ENCODE measurements around the gene RAD50. TPM values are rescaled to one million over a fixed set of nuclear protein-coding genes. Genes with fewer than 3 reads are reported as not detected.

RAD50 gene
- total and polyA plus RNA-seq, 2 of the 4 experiments (the other 2 are of a cell fraction), result 5.2 to 6.2 TPM

GRCh38 chr5:132607095-132607494 is 50.3 kb downstream of the RAD50 start:
- TF ChIP-seq CTCF (conservative IDR thresholded peaks at IDR 0.05; ENCODE audit: low read depth, low read length) (no peak), SMC3 (IDR thresholded peaks at IDR 0.05; ENCODE audit: low read depth, low read length) (no peak), ELK1 (IDR thresholded peaks at IDR 0.05; ENCODE audit: borderline replicate concordance, low read depth, low read length) (no peak), MXI1 (IDR thresholded peaks at IDR 0.05; ENCODE audit: borderline replicate concordance, low read depth, low read length) (no peak), RAD21 (IDR thresholded peaks at IDR 0.05; ENCODE audit: low read length) (no peak), MAFK (IDR thresholded peaks at IDR 0.05; ENCODE audit: low read depth, low read length) (no peak), POLR2A (IDR thresholded peaks at IDR 0.05; ENCODE audit: low read depth, low read length) (no peak), RCOR1 (IDR thresholded peaks at IDR 0.05; ENCODE audit: insufficient replicate concordance, low read length) (no peak), CEBPB (IDR thresholded peaks at IDR 0.05; ENCODE audit: low read depth, low read length) (no peak), USF2 (IDR thresholded peaks at IDR 0.05; ENCODE audit: low read depth, low read length) (no peak), MAZ (IDR thresholded peaks at IDR 0.05; ENCODE audit: borderline replicate concordance, low read depth, low read length) (no peak)
- POLR2A ChIA-PET (ENCODE audit: unreplicated experiment), result no interaction called here
- no peak for DNase-seq

More at GRCh38 chr5:132607095-132607494, 50.3 kb downstream of the RAD50 start:
- Histone ChIP-seq H2BK15ac (ENCODE audit: low read depth, low read length) (no peak overlapping the region), H3K36me3 (ENCODE audit: control insufficient read depth, insufficient read depth, low read length) (peaks cover 17% of the 10 kb centered on the region), H2AK5ac (ENCODE audit: low read depth, low read length) (no peak overlapping the region), H2AFZ (replicated peaks; ENCODE audit: low read length, poor library complexity) (no peak overlapping the region), H3K18ac (ENCODE audit: low read depth, low read length) (no peak overlapping the region), H3K9me3 (ENCODE audit: control insufficient read depth, insufficient read depth, low read length) (no peaks in the 10 kb centered on the region), H3K4me3 (ENCODE audit: insufficient read depth, low read depth, low read length) (no peak overlapping the region), H3K14ac (replicated peaks; ENCODE audit: low read depth, low read length) (no peak overlapping the region), H3K27ac (ENCODE audit: insufficient read depth, low read length) (no peak overlapping the region), H2BK5ac (ENCODE audit: low read depth, low read length, poor library complexity, severe bottlenecking) (no peak overlapping the region), H3K9ac (ENCODE audit: low read depth, low read length) (no peak overlapping the region), H2BK120ac (ENCODE audit: low read depth, low read length) (no peak overlapping the region), H4K5ac (ENCODE audit: low read depth, low read length) (no peak overlapping the region), H4K20me1 (ENCODE audit: insufficient read depth, low read length) (no peaks in the 10 kb centered on the region), H3K4ac (ENCODE audit: low read depth, low read length) (no peak overlapping the region), H3K23ac (ENCODE audit: low read depth, low read length) (no peak overlapping the region), H3K4me2 (ENCODE audit: low read depth, low read length) (no peak overlapping the region), H3K4me1 (ENCODE audit: control insufficient read depth, insufficient read depth, low read length) (no peaks in the 10 kb centered on the region), H3K27me3 (ENCODE audit: control insufficient read depth, insufficient read depth, low read length) (no peaks in the 10 kb centered on the region), H4K8ac (ENCODE audit: low read depth in 2 of 2, low read length in 2 of 2) (no peak overlapping the region), H3K56ac (ENCODE audit: extremely low read depth, insufficient read depth, low read length) (no peak overlapping the region), H3K79me1 (ENCODE audit: low read depth in 1 of 2, low read length in 2 of 2) (no peaks in the 10 kb centered on the region), H2BK20ac (ENCODE audit: low read depth, low read length) (no peak overlapping the region), H3K9me1 (ENCODE audit: insufficient read depth, low read length) (no peaks in the 10 kb centered on the region), H2AK9ac (replicated peaks; ENCODE audit: low read depth, low read length, poor library complexity) (no peak overlapping the region), H4K91ac (ENCODE audit: insufficient read depth, low read depth, low read length) (no peak overlapping the region)
- BruUV-seq (replicated peaks), result no TSS peak
- intact Hi-C loops (cut with micrococcal nuclease) (no loop called here), in situ Hi-C loops (cut with MboI; ENCODE audit: low sequenced_read_pairs) (no loop called here), dilution Hi-C loops (cut with HindIII; ENCODE audit: low sequenced_read_pairs, unreplicated experiment) (no loop called here)
- no CpG with 5 or more reads among the region's 3 CpGs for WGBS, 2 experiments (ENCODE audit: extremely low coverage in 2 of 2, insufficient read length in 1 of 2)
- ATAC-seq (ENCODE audit: low read depth), result no peak
- CTCF ChIA-PET, result interaction anchor here (0.6 kb wide), 1 partner anchor 262 kb away, joined by 3 read pairs; no protein-coding TSS in a partner anchor

Data from IMR-90 (cell line).